NCI-H1092 treated with DMSO at 0.1 percent for 48 hours (cell line): Measurements from ENCODE around the gene PHKA2.
"Not testable (repeated sequence)": the region's sequence is repeated elsewhere in the genome, so short reads cannot be mapped to it uniquely, and the experiment has no call there.

Experiments used
- DNase-seq: peaks from one replicate; lab custom pipeline; 2025; lab: John Stamatoyannopoulos, UW

PHKA2 gene

DNA sequence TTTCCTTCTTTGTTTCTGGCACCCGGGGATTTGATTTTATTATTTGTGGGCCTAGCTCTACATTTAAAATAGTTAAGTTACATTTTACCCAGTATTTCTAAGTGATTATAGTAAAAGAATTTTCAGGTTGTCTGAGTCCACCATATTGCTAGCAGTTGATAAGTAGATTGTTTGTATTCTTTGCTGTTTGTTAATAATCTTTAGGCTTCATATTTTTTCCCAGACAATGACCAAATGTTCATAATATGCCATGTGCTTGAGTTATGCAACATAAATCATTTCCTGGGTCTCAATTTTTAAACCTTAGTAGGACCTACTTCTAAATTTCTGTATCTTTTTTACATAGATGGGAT is 127.3 kb downstream of the PHKA2 start:
- DNase-seq: no peak

GRCh38 chrX:18855919-18856644 is 127.8 kb downstream of the PHKA2 start:
- no peak for DNase-seq

DNA sequence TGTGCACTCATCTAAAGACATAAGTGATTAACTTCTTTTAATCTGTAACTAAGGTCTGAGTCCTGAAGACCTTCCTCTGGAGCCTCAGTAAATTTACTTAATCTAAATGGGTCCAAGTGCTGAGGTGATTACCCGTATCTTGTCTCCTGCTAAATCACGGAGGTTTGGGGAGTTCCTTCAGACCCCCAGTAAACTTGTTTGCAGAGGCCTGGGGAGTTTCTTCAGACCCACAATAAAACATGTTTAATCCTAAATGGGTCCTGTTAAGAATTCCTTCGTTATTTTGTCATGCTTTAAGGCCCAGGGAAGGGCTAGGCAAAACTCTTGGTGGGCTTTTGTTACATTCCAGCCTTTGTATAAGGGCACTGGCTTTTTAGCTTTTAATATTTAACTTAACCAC is 136.0 kb downstream of the PHKA2 start:
- not testable (repeated sequence) for DNase-seq
